HG03565 (cell line): ENCODE results near the gene PPP2R5A.
"Not testable (repeated sequence)": the region's sequence is repeated elsewhere in the genome, so short reads cannot be mapped to it uniquely, and the experiment has no call there.

Experiments used
- ATAC-seq: cut with Tn5 transposase; IDR thresholded peaks from one replicate; pipeline ENCODE4 v1.9.1; 2021; ENCODE audit warnings: mild to moderate bottlenecking, moderate library complexity; ENCODE audit not compliant: unreplicated experiment

Gene PPP2R5A

DNA sequence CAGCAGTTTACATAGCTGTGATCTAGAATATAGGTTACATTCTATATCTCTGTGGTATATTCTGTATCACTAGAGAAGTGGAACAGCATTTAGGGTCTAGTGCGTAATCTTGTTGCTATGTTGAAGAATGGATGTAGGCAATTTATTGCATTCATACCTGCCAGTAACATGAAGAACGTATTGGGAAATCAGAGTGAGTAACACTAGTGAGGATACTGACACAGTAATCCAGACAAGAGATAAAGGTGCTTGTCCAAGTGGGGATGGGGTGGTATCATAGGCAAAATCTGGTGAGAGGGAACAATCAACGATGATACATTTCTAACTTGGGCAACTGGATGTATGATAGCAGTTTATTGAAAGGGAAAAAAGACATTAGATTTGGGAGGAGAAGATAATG, 9.8 kb downstream of the PPP2R5A start:
- ATAC-seq: no peak

- no peak for ATAC-seq
Measured at GRCh38 chr1:212295579-212295978, 10.4 kb downstream of the PPP2R5A start.

DNA sequence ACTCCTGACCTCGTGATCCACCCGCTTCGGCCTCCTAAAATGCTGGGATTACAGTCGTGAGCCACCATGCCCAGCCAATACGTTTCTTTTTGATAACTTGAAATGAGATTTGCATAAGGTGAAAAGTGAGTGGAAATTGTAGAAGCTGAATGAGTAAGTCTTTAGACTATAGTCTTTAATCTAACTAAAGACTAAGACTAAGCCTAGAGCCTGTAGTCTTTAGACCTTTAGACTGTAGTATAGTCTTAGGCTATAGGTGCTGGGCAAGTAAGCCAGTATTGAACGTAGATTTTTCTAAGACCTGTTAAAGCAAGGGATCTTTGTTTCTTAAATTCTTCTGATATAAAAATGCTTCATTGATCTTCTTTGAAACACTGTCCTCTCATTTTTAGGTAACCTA, 12.1 kb downstream of the PPP2R5A start:
- ATAC-seq: no peak

GRCh38 chr1:212301580-212301979, 16.4 kb downstream of the PPP2R5A start:
- ATAC-seq: no peak

GRCh38 chr1:212302745-212303383, 17.7 kb downstream of the PPP2R5A start:
- ATAC-seq: no peak

DNA sequence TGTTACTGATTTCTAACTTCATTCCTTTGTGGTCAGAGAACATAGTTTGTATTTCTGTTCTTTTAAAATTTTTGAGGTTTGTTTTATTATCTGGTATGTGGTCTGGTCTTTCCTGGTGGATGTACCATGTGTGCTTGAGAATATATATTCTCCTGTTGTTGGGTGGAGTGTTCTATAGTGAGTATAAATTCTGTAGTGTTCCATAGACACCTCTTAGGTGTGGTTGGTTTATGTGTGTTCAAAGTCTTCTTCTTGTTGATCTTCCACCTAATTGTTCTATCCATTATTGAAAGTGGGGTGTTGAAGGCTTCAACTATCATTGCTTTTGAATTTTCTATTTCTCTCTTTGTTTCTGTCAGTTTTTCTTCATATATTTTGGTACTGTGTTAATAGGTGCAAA, 20.1 kb downstream of the PPP2R5A start:
- no peak for ATAC-seq

- not testable (repeated sequence) for ATAC-seq
Measured at GRCh38 chr1:212305984-212306452, 20.8 kb downstream of the PPP2R5A start.

DNA sequence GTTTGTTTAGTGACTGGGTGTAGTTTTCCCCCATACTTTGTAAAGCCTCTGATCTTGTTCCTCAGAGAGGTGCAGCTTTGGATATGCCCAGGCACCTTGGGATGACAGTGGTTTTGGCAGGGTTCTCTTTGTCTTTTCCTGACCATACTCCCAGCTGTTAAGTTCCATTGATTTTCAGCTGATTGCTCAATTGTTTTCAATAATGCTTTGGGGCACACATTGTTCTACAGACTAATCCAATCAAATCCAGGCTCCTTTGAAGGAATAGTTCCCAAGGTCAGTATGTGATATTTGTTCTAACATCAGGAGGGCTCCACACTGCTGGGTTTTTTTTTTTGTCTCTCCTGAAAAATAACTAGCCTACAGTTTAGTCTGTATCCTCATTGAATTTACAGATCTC, 24.8 kb downstream of the PPP2R5A start:
- ATAC-seq: no peak

GRCh38 chr1:212310383-212310782, 25.2 kb downstream of the PPP2R5A start:
- ATAC-seq: no peak

GRCh38 chr1:212311836-212312497, 26.8 kb downstream of the PPP2R5A start:
- no peak for ATAC-seq

DNA sequence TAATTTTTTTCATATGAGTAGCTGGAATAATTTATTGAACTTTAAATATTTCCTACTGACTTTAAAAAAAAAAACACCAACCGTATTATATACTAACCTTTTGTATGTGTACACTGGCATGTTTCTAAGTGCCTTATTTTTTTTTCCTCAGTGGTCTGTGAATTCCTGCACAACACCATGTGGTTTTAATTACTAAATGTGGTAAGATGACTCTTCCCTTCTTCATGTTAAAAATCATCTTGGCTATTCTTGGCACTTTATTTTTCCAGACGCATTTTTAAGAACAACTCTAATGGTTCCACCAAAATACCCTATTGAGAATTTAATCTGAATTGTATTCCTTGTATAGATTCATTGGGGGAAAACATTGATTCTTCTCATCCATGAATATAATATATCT, 28.4 kb downstream of the PPP2R5A start:
- no peak for ATAC-seq

DNA sequence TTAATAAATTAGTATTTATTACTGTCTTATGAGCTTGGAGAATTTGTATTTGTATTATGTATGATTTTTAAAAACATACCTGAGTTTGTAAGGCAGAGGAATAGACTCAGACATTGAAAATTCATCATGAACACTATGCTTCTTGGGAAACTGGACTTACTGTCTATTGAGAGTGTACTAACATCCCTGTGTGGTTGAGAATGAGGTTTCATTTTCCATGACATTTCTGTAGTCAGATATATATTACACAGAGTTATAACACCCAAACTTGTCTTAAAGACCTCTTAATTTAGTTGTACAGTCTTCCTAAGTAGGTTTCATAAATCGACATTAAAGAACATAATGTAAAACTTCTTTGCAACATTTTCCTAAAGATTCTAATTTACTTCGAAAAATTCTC, 30.0 kb downstream of the PPP2R5A start:
- no peak for ATAC-seq

GRCh38 chr1:212315907-212316306, 30.7 kb downstream of the PPP2R5A start:
- ATAC-seq: no peak

- ATAC-seq: no peak
Measured at GRCh38 chr1:212317916-212318315, 32.7 kb downstream of the PPP2R5A start.

DNA sequence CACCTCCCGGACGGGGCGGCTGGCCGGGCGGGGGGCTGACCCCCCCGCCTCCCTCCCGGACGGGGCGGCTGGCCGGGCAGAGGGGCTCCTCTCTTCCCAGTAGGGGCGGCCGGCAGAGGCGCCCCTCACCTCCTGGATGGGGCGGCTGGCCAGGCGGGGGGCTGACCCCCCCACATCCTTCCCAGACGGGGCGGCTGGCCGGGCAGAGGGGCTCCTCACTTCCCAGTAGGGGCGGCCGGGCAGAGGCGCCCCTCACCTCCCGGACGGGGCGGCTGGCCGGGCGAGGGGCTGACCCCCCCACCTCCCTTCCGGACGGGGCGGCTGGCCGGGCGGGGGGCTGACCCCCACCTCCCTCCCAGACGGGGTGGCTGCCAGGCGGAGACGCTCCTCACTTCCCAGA, 35.8 kb downstream of the PPP2R5A start:
- not testable (repeated sequence) for ATAC-seq

DNA sequence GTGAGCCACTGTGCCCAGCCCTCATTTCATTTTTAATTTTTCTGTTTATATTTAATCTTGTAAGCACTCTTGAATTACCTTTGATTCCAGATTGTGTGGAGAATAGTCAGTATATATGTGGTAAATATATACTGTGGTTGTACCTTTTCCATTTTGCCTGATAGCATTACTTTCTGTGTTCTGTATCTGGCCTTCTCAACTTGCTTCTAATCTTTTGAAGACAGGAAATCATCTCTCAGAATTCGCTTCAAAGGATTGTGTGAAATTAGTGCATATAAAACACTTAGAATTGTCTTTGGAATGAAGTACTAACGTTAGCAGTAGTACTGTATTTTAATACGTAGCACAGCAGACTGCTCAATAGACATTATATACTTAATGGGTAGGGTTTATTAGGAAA, 37.9 kb downstream of the PPP2R5A start:
- no peak for ATAC-seq

DNA sequence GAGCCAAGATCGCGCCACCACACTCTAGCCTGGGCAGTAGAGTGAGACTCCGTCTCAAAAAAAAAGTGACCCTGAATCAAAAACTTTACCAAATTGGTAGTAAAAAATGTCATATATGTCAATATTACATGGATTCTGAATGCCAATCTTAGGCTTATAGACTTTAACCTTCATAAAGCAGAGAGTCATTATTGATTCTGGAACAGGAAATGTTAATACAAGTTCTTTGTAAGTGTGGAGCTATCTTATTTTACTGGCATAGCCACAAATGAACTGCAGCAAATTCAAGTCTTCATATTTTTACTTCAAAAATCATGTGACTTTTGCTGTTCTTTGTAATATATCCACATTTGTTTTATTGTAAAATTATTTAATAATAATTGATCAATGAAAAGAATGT, 41.3 kb downstream of the PPP2R5A start:
- ATAC-seq: no peak

GRCh38 chr1:212328248-212328647, 43.0 kb downstream of the PPP2R5A start:
- ATAC-seq: no peak

DNA sequence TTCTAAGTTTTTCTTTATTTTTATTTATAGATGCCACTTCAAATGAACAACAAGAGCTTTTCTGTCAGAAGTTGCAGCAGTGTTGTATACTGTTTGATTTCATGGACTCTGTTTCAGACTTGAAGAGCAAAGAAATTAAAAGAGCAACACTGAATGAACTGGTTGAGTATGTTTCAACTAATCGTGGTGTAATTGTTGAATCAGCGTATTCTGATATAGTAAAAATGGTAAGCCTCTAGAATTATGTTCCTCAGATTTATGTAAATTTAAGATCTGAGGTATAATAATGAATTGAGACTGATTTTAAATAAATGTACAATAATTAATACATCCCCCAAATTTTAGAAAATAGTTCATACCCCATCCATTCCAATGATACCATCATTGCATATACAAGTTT, 43.9 kb downstream of the PPP2R5A start:
- no peak for ATAC-seq

DNA sequence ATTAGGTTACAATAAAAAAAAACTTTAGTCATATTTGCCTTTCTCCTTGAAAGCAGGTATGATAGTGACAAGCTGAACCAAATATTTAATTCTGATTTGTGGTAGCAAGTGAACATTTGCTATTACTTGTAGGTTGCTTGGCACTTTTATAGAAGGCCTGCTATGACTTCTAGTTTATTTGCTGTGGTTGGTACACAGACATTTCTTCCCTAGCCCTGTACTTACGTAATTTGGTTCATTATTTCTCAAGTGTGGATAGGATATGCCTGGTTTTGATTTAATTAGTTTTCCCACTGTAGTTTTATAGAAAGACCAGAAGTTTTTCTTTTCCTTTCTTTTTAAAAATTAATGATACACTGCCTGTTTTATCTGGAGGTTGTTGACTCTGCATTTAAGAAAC, 55.9 kb downstream of the PPP2R5A start:
- no peak for ATAC-seq

DNA sequence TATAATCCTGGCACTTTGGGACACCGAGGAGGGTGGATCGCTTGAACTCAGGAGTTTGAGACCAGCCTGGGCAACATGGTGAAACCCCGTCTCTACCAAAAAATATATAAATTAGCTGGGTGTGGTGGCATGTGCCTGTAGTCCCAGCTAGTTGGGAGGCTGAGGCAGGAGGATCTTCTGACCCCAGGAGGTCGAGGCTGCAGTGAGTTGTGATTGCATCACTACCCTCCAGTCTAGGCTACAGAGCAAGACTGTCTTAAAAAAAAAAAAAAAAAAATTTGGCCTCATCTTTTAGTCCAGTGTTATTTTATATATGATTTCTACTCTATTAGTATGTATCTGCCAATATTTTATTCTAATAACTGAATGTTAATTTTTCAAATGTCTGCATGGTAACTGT, 59.7 kb downstream of the PPP2R5A start:
- no peak for ATAC-seq

GRCh38 chr1:212346601-212347000, 61.4 kb downstream of the PPP2R5A start:
- no peak for ATAC-seq
